Kidney (tissue), 14 donors: ENCODE measurements around the gene PAQR3. TPM values are rescaled to one million over a fixed set of nuclear protein-coding genes. Genes with fewer than 3 reads are reported as not detected.

Experiments used
- DNase-seq, 5 donors: peaks; one replicate each; pipeline ENCODE4 v3.0.0-alpha.2; 2013 to 2020
- FAIRE-seq: peaks from 2 replicates; lab custom pipeline; 2012; peaks lifted over from hg19 to GRCh38; lab: Jason Lieb, UNC
- H3K27ac ChIP-seq, 2 donors: one replicate each; pipeline ENCODE4 v1.7.0; 2013; ENCODE audit warnings: low read depth in 2 of 2, low read length in 2 of 2, inconsistent platforms in 1 of 2
- H3K27me3 ChIP-seq: one replicate; pipeline ENCODE4 v1.7.1; 2013; ENCODE audit warnings: low read length, inconsistent platforms; ENCODE audit not compliant: control insufficient read depth, insufficient read depth
- H3K36me3 ChIP-seq, 3 donors: one replicate each; pipeline versions ENCODE4 v1.7.0 to v1.7.1; 2013; ENCODE audit warnings: low read length in 3 of 3, control low read depth in 1 of 3, inconsistent platforms in 1 of 3; ENCODE audit not compliant: insufficient read depth in 3 of 3, control insufficient read depth in 2 of 3
- H3K4me1 ChIP-seq, 3 donors: one replicate each; pipeline versions ENCODE4 v1.7.0 to v1.7.1; 2013; ENCODE audit warnings: low read length in 3 of 3, inconsistent platforms in 1 of 3, low read depth in 1 of 3; ENCODE audit not compliant: control insufficient read depth in 2 of 3, insufficient read depth in 2 of 3
- H3K4me3 ChIP-seq, 3 donors: one replicate each; pipeline versions ENCODE4 v1.7.0 to v1.8.1; 2013; ENCODE audit warnings: low read length in 3 of 3, control low read depth in 1 of 3, inconsistent platforms in 1 of 3
- H3K9ac ChIP-seq, 3 donors: one replicate each; pipeline versions ENCODE4 v1.7.0 to v1.7.1; 2013; ENCODE audit warnings: low read length in 3 of 3, control low read depth in 1 of 3, inconsistent platforms in 1 of 3
- H3K9me3 ChIP-seq, 3 donors: one replicate each; pipeline versions ENCODE4 v1.7.0 to v1.7.1; 2013; ENCODE audit warnings: low read length in 3 of 3, control low read depth in 1 of 3, inconsistent platforms in 1 of 3; ENCODE audit not compliant: control insufficient read depth in 2 of 3, insufficient read depth in 1 of 3
- CTCF ChIP-seq: IDR thresholded peaks from 3 replicates; pipeline ENCODE4 v1.5.1; 2012; ENCODE audit warnings: mild to moderate bottlenecking, moderate library complexity, borderline replicate concordance; ENCODE audit not compliant: insufficient read depth; ENCODE audit errors: extremely low read depth
- intact Hi-C: fragments of 100-400 bp; cut with DNase I; formaldehyde crosslinking; loops from one replicate; pipeline ENCODE4 v1.11.1; 2022
- polyA plus RNA-seq: library from polyadenylated mRNA; stranded (reverse); fragments of 350-450 nt; fragmentation: Illumina TruSeq; extraction: RNeasy Lipid Tissue Mini Kit (QIAGEN cat#74804); gene quantifications from one replicate; pipeline ENCODE4 v1.2.3, GENCODE V29; 2014; ENCODE audit warnings: low read depth, low replicate concordance; ENCODE audit not compliant: insufficient read depth
- total RNA-seq: library from RNA; stranded (reverse); fragmentation: NEBNext Ultra II Directional; extraction: Animal tissue kit (Norgen Biotek cat#: 25700); gene quantifications from one replicate; pipeline ENCODE4 v1.2.1, GENCODE V29; 2021
- donor health status: control.
- donor health status: control.
- donor health status: control.
- donor health status: control.
- donor health status: control.
- donor health status: DM: yes; HTN: yes; CAD: no.
- donor health status: Normal renal cell carcinoma (clear cell type).

Gene PAQR3
- total and polyA plus RNA-seq, 2 donors from 2014 or later: 4.9 to 11.4 TPM

DNA sequence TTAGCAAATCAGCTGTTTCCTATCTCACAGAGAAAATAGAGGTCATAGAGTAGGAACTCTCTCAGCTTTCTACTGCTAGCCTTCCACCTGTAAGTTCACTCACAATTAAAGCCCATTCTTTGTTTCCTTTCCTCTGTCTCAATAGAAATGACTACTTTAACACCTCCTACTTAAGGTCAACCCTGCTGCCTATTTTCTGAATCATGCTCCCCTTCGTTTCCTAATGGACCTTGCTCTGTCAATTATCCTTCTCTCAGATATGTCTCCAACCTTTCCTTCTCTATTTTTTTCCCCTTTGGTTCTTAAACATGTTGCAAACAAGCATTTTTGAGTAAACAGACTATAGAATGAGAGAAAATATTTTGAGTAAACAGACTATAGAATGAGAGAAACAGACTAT lies 5.1 kb upstream of the PAQR3 start:
- no peak for TF ChIP-seq CTCF
- no peak for DNase-seq
- no peak for FAIRE-seq
- H3K9ac ChIP-seq: no peak overlapping the region
- intact Hi-C loops: no loop called here
- H3K4me3 ChIP-seq: no peak overlapping the region
- no peaks in the 10 kb centered on the region for H3K27me3 ChIP-seq
- H3K36me3 ChIP-seq: no peaks in the 10 kb centered on the region
- no peak overlapping the region for H3K27ac ChIP-seq
- no peaks in the 10 kb centered on the region for H3K9me3 ChIP-seq
- peaks cover 0 to 2% (median 0%) of the 10 kb centered on the region in 3 donors for H3K4me1 ChIP-seq

DNA sequence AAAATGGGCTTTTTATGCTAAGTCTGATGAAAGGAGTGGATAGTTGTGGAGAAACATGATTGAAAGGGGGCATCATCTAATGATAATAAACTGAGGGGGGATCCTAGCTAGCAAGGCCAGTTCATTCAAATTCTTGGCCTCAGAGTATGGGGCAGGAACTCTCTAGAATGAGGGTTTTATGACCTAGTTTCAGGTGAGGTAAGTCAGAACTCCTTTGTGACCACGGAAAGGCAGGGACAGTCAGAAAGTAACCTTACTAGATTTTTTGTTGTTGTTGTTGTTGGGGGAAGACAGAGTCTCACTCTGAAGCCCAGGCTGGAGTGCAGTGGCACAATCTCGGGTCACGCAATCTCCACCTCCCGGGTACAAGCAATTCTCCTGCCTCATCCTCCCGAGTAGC lies 1.5 kb upstream of the PAQR3 start:
- Histone ChIP-seq H3K9me3 (no peaks in the 10 kb centered on the region), H3K4me1 (peaks cover 0 to 2% (median 0%) of the 10 kb centered on the region in 3 donors), H3K4me3 (no peak overlapping the region), H3K27ac (no peak overlapping the region), H3K27me3 (no peaks in the 10 kb centered on the region), H3K36me3 (no peaks in the 10 kb centered on the region), H3K9ac (no peak overlapping the region)
- intact Hi-C loops: no loop called here
- TF ChIP-seq CTCF: no peak
- no peak for DNase-seq
- FAIRE-seq: no peak

DNA sequence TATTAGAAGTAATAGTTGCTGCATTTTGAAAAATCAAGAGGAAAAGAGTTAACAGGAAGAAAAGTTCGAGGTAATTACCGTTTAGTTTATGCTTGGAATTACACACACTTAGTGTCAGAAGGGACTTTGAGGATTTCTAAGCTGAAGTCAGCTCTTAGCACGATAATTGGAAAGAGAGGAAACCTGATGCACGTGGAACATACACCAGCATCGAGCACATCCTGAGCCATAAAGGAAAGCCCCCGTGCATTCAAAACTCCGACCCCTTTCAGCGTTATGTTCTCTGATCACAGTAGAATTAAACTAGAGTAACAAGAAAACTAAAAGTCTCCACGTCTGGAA lies 400 bp upstream of the PAQR3 start:
- intact Hi-C loops: no loop called here
- FAIRE-seq (no peak), DNase-seq (no peak)
- Histone ChIP-seq H3K27ac (peak overlapping the region in 1 of 2 donors; percentile 14), H3K4me3 (peak overlapping the region; percentile 60 to 89 (median 83)), H3K36me3 (no peaks in the 10 kb centered on the region), H3K9ac (peak overlapping the region; percentile 11 to 46 (median 35)), H3K4me1 (peaks cover 0 to 2% (median 0%) of the 10 kb centered on the region in 3 donors), H3K9me3 (no peaks in the 10 kb centered on the region), H3K27me3 (no peaks in the 10 kb centered on the region)
- TF ChIP-seq CTCF: no peak

GRCh38 chr4:78938474-78938867 lies 767 bp downstream of the PAQR3 start:
- Histone ChIP-seq H3K9me3 (no peaks in the 10 kb centered on the region), H3K4me1 (peaks cover 0 to 2% (median 0%) of the 10 kb centered on the region in 3 donors), H3K36me3 (no peaks in the 10 kb centered on the region), H3K27ac (no peak overlapping the region), H3K27me3 (no peaks in the 10 kb centered on the region), H3K9ac (peak overlapping the region; percentile 61 to 84 (median 72)), H3K4me3 (peak overlapping the region; percentile 81 to 89 (median 83))
- no peak for FAIRE-seq
- intact Hi-C loops: no loop called here
- peak in 1 of 5 donors; percentile 22 for DNase-seq
- TF ChIP-seq CTCF: no peak
